Glutamatergic neuron (in vitro differentiated cells): ENCODE data around the gene MVB12B. TPM values are rescaled to one million over a fixed set of nuclear protein-coding genes. Genes with fewer than 3 reads are reported as not detected.

Source experiments
- DNase-seq: peaks from one replicate; pipeline ENCODE4 v3.0.0; 2022
- H3K27ac Mint-ChIP-seq: one replicate; pipeline ENCODE4 v1.8.0; 2020; ENCODE audit warnings: mild to moderate bottlenecking, mixed read lengths, inconsistent platforms; ENCODE audit not compliant: unreplicated experiment
- H3K27me3 Mint-ChIP-seq: one replicate; pipeline ENCODE4 v1.8.0; 2020; ENCODE audit warnings: mild to moderate bottlenecking, moderate library complexity, mixed read lengths, inconsistent platforms; ENCODE audit not compliant: unreplicated experiment
- H3K36me3 Mint-ChIP-seq: one replicate; pipeline ENCODE4 v1.8.0; 2020; ENCODE audit warnings: mild to moderate bottlenecking, mixed read lengths, inconsistent platforms; ENCODE audit not compliant: unreplicated experiment
- H3K4me1 Mint-ChIP-seq: one replicate; pipeline ENCODE4 v1.8.0; 2020; ENCODE audit warnings: mild to moderate bottlenecking, low read depth, mixed read lengths, inconsistent platforms; ENCODE audit not compliant: unreplicated experiment
- H3K4me3 Mint-ChIP-seq: one replicate; pipeline ENCODE4 v1.8.0; 2020; ENCODE audit warnings: mild to moderate bottlenecking, mixed read lengths, inconsistent platforms; ENCODE audit not compliant: unreplicated experiment
- H3K9me3 Mint-ChIP-seq: one replicate; pipeline ENCODE4 v1.8.0; 2020; ENCODE audit warnings: mild to moderate bottlenecking, moderate library complexity, mixed read lengths, inconsistent platforms; ENCODE audit not compliant: unreplicated experiment
- total RNA-seq: library from RNA; stranded (reverse); fragmentation: NEBNext Ultra II Directional; extraction: Animal tissue kit (Norgen Biotek cat#: 25700); gene quantifications from one replicate; pipeline ENCODE4 v1.2.1, GENCODE V29; 2021; ENCODE audit not compliant: unreplicated experiment
- TF ChIP-seq, protein P1 (sequence below): fragments of 200-600 bp; sonication (generic); IDR thresholded peaks from one replicate; pipeline ENCODE4 v1.5.0; 2021; ENCODE audit not compliant: partially characterized antibody, unreplicated experiment

The MVB12B gene
- total RNA-seq, 1 donor from 2014 or later, result 41.1 TPM

DNA sequence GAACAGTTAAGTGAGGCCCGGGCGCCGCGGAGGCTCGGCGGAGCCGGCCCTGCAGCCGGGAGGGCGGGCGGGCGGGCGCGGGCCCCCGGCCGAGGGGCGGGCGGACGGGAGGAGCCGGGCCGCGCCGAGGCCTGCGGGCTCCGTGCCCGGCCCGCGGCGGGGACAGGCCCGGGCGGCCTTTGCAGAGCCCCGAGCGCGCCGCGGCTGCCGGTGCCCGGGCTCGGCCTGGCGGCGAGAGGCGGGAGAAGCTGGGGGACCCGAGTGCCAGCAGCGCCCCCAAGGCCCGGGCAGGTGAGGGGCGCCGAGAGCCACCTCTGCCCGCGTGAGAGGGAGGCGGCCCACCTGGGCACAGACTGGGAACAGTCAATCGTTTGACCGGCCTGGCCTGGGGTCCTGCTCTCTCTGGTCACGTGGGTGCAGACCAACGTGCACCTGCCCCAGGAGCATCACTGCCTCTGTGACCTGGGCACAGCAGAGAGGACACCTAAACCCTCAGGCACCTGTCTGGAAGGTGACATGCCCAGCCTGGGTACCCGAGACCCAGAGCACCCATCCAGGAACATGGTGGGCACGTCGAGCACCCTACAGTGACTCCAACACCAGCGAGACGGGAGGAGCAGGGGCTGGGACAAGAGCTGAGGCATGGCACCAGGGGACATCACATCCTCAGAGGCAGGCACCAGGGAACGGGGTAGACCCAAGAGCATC is 531 bp downstream of the MVB12B start:
- Mint-ChIP-seq H3K27me3 (no peaks in the 10 kb centered on the region), H3K9me3 (peaks cover 7% of the 10 kb centered on the region), H3K4me3 (peak overlapping the region; percentile 87), H3K36me3 (peaks cover 9% of the 10 kb centered on the region), H3K4me1 (peaks cover 33% of the 10 kb centered on the region), H3K27ac (peak overlapping the region; percentile 89)
- DNase-seq, result no peak
- TF ChIP-seq, protein P1, sequence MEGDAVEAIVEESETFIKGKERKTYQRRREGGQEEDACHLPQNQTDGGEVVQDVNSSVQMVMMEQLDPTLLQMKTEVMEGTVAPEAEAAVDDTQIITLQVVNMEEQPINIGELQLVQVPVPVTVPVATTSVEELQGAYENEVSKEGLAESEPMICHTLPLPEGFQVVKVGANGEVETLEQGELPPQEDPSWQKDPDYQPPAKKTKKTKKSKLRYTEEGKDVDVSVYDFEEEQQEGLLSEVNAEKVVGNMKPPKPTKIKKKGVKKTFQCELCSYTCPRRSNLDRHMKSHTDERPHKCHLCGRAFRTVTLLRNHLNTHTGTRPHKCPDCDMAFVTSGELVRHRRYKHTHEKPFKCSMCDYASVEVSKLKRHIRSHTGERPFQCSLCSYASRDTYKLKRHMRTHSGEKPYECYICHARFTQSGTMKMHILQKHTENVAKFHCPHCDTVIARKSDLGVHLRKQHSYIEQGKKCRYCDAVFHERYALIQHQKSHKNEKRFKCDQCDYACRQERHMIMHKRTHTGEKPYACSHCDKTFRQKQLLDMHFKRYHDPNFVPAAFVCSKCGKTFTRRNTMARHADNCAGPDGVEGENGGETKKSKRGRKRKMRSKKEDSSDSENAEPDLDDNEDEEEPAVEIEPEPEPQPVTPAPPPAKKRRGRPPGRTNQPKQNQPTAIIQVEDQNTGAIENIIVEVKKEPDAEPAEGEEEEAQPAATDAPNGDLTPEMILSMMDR, result no peak

- H3K4me3 Mint-ChIP-seq, result peak overlapping the region; percentile 87
- H3K36me3 Mint-ChIP-seq, result peaks cover 9% of the 10 kb centered on the region
- TF ChIP-seq, protein P1, result no peak
- no peak for DNase-seq
- H3K9me3 Mint-ChIP-seq, result peaks cover 7% of the 10 kb centered on the region
- peak overlapping the region; percentile 89 for H3K27ac Mint-ChIP-seq
- H3K27me3 Mint-ChIP-seq, result no peaks in the 10 kb centered on the region
- peaks cover 39% of the 10 kb centered on the region for H3K4me1 Mint-ChIP-seq
These were observed 1.1 kb downstream of the MVB12B start for GRCh38 chr9:126327714-126328185.

- TF ChIP-seq, protein P1, result no peak
- H3K9me3 Mint-ChIP-seq, result peaks cover 7% of the 10 kb centered on the region
- H3K36me3 Mint-ChIP-seq, result peaks cover 9% of the 10 kb centered on the region
- no peaks in the 10 kb centered on the region for H3K27me3 Mint-ChIP-seq
- H3K4me3 Mint-ChIP-seq, result peak overlapping the region; percentile 87
- DNase-seq, result no peak
- H3K4me1 Mint-ChIP-seq, result peaks cover 40% of the 10 kb centered on the region
- peak overlapping the region; percentile 89 for H3K27ac Mint-ChIP-seq
These were observed 1.8 kb downstream of the MVB12B start for GRCh38 chr9:126328407-126328806.

DNA sequence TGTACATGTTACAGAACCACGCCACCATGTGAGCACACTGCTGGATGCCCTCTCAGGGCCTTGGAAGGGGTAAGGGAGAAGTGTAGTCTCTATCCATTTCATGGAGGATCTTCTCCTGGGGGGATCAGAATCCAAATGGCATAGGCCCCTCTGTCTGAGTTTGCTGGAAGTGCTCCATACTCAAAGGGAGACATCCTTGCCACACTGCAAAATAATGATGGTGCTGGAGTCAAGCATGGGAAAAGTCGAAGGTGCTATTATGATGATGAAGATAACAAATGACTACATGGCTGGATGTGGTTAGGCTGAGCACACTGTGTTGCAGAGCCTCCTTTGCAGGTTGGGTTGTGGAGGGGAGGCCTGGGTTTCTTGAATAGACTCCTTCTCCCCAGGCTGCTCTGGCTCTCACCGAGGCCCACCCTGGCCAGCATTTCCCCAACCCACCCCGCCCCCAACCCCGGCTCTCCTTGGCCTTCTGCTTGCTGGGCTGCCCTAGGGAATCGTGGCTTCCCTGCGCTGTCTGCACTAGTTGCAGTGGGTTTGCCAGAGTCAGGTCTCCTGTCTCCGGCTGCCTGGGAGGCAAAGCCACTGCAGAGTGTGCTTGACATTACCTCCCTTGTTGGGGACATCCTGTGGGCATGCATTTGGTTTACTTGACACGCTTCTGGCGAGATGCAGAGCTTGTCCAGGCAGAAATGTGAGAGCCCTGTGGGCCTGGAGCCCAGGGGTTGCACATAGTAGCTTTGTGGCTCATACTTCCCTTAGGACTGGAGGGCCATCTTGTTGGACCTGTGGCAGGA is 3.0 kb downstream of the MVB12B start:
- H3K9me3 Mint-ChIP-seq, result peaks cover 7% of the 10 kb centered on the region
- peak overlapping the region; percentile 31 for H3K4me3 Mint-ChIP-seq
- peak; percentile 42 for DNase-seq
- H3K36me3 Mint-ChIP-seq, result peaks cover 9% of the 10 kb centered on the region
- H3K4me1 Mint-ChIP-seq, result peaks cover 43% of the 10 kb centered on the region
- no peaks in the 10 kb centered on the region for H3K27me3 Mint-ChIP-seq
- no peak overlapping the region for H3K27ac Mint-ChIP-seq
- TF ChIP-seq, protein P1, result no peak
